ENCODE data around the gene STAM.

The STAM gene

DNA sequence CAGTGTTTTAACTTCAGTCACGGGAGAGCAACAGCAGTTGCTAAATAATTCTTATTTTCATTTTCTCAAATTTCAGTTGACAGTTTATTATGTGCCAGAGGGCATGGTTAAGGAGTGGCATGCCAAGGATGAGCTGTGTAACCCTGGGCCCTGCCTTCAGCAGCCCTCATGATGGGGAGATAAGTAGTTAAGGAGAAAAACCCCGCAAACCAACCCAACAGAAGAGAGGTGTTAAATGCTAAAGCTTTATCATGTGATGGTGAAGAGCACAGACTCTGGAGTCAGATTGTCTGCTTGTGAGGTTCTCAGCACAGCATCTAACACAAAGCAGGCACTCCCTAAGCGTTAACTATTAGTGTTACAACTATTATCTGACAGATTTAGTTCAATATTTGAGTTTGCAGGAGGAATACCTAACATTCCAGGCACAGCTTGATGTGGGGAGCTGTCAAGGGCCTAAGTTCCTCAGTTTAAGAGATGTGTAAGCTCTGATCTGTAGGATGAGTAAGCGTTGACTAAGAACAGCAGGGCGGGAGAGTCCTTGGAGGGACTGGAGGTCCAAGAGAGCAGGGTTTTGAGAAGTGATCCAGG lies 29.6 kb downstream of the STAM start:
- TF ChIP-seq, protein P1, sequence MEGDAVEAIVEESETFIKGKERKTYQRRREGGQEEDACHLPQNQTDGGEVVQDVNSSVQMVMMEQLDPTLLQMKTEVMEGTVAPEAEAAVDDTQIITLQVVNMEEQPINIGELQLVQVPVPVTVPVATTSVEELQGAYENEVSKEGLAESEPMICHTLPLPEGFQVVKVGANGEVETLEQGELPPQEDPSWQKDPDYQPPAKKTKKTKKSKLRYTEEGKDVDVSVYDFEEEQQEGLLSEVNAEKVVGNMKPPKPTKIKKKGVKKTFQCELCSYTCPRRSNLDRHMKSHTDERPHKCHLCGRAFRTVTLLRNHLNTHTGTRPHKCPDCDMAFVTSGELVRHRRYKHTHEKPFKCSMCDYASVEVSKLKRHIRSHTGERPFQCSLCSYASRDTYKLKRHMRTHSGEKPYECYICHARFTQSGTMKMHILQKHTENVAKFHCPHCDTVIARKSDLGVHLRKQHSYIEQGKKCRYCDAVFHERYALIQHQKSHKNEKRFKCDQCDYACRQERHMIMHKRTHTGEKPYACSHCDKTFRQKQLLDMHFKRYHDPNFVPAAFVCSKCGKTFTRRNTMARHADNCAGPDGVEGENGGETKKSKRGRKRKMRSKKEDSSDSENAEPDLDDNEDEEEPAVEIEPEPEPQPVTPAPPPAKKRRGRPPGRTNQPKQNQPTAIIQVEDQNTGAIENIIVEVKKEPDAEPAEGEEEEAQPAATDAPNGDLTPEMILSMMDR (IDR thresholded peaks at IDR 0.05; ENCODE audit: borderline replicate concordance, insufficient read depth, low read depth, low read length): no peak
- H3K4me3 ChIP-seq (ENCODE audit: low read depth, low read length): no peak overlapping the region

DNA sequence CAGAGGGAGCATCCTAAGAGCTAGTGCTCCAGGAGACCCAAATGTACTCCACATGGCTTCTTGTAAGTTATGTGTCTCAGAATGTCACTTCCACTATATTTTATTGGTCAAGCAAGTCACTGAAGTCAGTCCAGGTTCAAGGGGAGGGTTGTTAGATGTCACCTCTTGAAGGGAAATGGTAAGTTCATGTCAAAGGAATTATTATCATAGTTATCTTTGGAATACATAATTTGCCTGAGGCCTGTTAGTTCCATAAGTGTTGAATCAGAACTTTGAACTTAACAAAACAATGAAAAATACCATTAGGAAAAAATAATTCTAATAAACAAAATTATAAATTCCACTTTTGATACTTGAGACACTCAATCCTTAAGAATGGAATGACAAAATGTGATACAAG lies 30.6 kb downstream of the STAM start:
- TF ChIP-seq, protein P1 (IDR thresholded peaks at IDR 0.05; ENCODE audit: borderline replicate concordance, insufficient read depth, low read depth, low read length): no peak
- no peak overlapping the region for H3K4me3 ChIP-seq (ENCODE audit: low read depth, low read length)

DNA sequence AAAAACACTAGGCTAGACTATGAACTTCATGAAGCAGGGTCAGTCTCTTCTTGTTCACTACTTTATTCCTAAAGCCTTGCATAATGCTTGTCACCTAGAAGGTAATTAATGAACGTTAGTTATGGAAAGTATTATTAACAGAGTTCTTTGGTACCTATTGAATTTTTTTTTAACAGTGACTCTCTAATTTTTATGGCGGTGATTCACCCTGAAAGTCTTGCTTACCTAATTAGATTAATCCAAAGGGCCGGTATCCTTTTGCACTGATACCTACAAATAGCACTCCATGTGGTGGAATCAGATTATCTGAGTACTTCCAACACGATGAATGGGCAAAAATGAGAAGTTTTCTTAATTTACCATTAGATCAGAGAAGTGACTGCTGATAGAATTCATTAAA lies 31.7 kb downstream of the STAM start:
- TF ChIP-seq, protein P1 (IDR thresholded peaks at IDR 0.05; ENCODE audit: borderline replicate concordance, insufficient read depth, low read depth, low read length): no peak
- H3K4me3 ChIP-seq (ENCODE audit: low read depth, low read length): no peak overlapping the region

DNA sequence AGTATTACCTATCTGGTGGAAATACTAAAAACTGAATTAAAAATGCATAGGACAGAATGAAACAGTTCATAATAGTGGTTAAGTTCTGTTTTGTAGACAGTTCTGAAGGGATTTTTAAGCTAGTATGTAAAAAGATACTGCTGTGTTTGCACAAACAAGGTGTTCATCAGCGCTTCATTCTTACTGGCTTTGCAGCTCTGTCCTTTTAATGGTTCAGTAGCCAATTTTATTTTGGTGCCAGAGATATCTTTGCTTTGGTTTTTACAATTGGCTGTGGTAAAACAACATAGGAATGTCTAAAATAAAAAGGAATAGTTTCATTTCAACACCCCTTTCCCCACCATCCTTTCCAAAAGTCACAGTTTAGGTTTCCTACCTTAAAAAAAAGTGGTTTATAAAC lies 33.0 kb downstream of the STAM start:
- no peak overlapping the region for H3K4me3 ChIP-seq (ENCODE audit: low read depth, low read length)
- TF ChIP-seq, protein P1 (IDR thresholded peaks at IDR 0.05; ENCODE audit: borderline replicate concordance, insufficient read depth, low read depth, low read length): no peak

DNA sequence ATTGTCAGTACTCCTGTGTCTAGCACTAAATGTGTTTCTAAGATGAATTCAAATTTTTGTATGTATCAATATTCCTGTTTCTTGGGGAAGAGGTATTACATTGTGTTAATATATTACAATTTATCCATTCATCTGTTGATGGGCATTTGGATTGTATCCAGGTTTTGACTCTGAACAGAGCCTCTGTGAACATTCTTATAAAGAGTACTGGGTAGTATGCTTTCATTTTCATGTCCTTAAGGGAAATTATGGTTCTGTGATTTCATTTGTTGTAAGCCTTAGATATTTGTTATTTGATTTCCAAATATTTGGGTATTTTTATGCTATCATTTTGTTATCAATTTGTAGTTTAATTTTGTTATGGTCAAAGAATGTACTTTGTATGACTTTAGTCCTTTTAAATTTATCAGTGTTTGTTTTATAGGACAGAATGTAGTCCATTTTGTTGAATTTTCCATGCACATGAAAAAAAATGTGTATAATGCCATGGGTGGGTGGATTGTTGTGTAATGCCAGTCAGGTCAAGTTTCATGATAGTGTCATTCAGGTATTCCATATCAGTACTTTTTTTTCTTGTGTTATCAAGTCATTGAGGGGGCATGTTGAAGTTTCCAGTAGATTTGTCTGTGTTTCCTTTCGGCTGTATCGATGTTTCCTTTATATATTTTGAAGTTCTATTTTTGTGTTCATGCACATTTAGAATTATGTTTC lies 38.4 kb downstream of the STAM start:
- no peak overlapping the region for H3K4me3 ChIP-seq (ENCODE audit: low read depth, low read length)
- TF ChIP-seq, protein P1 (IDR thresholded peaks at IDR 0.05; ENCODE audit: borderline replicate concordance, insufficient read depth, low read depth, low read length): no peak

DNA sequence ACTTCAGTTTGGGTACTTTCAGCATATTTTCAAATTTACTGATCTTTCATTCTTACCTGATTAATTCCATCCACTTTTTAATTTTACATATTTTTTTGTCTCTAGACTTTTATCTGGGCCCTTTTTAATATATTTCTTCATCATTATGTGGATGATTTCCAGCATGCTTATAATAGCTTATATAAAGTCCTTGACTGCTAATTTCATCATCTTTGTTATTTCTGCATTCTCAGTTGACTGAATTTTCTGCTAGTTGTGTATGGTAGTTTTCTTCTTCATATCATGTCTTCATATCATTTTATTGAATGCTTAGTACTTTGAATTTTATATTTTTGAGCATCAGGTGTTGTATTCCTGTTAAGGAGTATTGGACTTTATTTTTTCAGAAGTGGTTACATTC lies 39.6 kb downstream of the STAM start:
- TF ChIP-seq, protein P1 (IDR thresholded peaks at IDR 0.05; ENCODE audit: borderline replicate concordance, insufficient read depth, low read depth, low read length): no peak
- H3K4me3 ChIP-seq (ENCODE audit: low read depth, low read length): no peak overlapping the region

DNA sequence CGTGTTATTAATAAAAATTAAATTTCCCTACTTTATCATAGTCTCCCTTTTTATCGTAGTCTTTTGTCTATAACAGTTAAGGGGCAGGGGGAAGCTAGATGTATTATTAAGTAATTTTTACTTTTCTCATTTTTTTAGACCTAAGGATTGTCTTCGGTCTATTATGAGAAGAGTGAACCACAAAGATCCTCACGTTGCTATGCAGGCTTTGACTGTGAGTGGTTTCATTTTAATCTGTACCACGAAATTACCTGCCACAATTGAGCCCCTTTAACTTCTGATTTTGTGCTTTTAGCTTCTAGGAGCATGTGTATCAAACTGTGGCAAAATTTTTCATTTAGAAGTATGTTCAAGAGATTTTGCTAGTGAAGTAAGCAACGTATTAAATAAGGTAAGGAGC lies 40.6 kb downstream of the STAM start:
- TF ChIP-seq, protein P1 (IDR thresholded peaks at IDR 0.05; ENCODE audit: borderline replicate concordance, insufficient read depth, low read depth, low read length): no peak
- no peak overlapping the region for H3K4me3 ChIP-seq (ENCODE audit: low read depth, low read length)
